Measurements from ENCODE around the gene LINGO1. TPM values are rescaled to one million over a fixed set of nuclear protein-coding genes. Genes with fewer than 3 reads are reported as not detected.

Gene LINGO1
- total RNA-seq, 1 experiment from 2014 or later = 51.3 TPM

GRCh38 chr15:77630056-77630455 lies 2.7 kb downstream of the LINGO1 start:
- no peak overlapping the region for H3K27ac Mint-ChIP-seq
- CTCF ChIA-PET = interaction anchor here (0.9 to 6.8 kb wide), 11 partner anchors 7 to 245 kb away, joined by 3 to 133 read pairs (median 11); no protein-coding TSS in a partner anchor
- H3K9me3 Mint-ChIP-seq = no peaks in the 10 kb centered on the region
- 0 out of 2 replicates have a peak, but pooled peaks cover 2% of the 10 kb centered on the region for H3K36me3 Mint-ChIP-seq
- POLR2A ChIA-PET = interaction anchor here (1.0 kb wide), 1 partner anchor 24 kb away, joined by 4 read pairs; no protein-coding TSS in a partner anchor
- no peak overlapping the region for H3K4me3 Mint-ChIP-seq
- DNase-seq (ENCODE audit: low spot score) (no peak), ATAC-seq (no peak)
- TF ChIP-seq FOXP1 (CRISPR knock-in tag; IDR thresholded peaks at IDR 0.05; ENCODE audit: borderline replicate concordance) (no peak), HMGA2 (CRISPR knock-in tag; IDR thresholded peaks at IDR 0.05) (no peak), GTF2I (CRISPR knock-in tag; conservative IDR thresholded peaks at IDR 0.05) (no peak)
- H3K27me3 Mint-ChIP-seq (ENCODE audit: low read depth) = no peaks in the 10 kb centered on the region
- H3K4me1 Mint-ChIP-seq = peaks cover 63% of the 10 kb centered on the region

GRCh38 chr15:77629070-77630030 lies 3.4 kb downstream of the LINGO1 start:
- peak overlapping the region; percentile 46 for H3K4me3 Mint-ChIP-seq
- no peaks in the 10 kb centered on the region for H3K27me3 Mint-ChIP-seq (ENCODE audit: low read depth)
- H3K27ac Mint-ChIP-seq = peak overlapping the region; percentile 76
- 0 out of 2 replicates have a peak, but pooled peaks cover 2% of the 10 kb centered on the region for H3K36me3 Mint-ChIP-seq
- POLR2A ChIA-PET = interaction anchor here (0.5 kb wide), 1 partner anchor 997 kb away, joined by 3 read pairs; no protein-coding TSS in a partner anchor
- peaks cover 66% of the 10 kb centered on the region for H3K4me1 Mint-ChIP-seq
- ATAC-seq = no peak
- no peak for TF ChIP-seq ZNF219 (CRISPR knock-in tag; IDR thresholded peaks at IDR 0.05; ENCODE audit: borderline replicate concordance)
- no peak for TF ChIP-seq NFYB (CRISPR knock-in tag; conservative IDR thresholded peaks at IDR 0.05; ENCODE audit: low read depth)
- TF ChIP-seq KAT7 (CRISPR knock-in tag; IDR thresholded peaks at IDR 0.05; ENCODE audit: borderline replicate concordance) = no peak
- TF ChIP-seq NFE2L1 (CRISPR knock-in tag; IDR thresholded peaks at IDR 0.05) = no peak
- CTCF ChIA-PET = interaction anchor here (1.0 to 6.8 kb wide), 4 partner anchors 12 to 207 kb away, joined by 3 to 133 read pairs (median 8); no protein-coding TSS in a partner anchor
- DNase-seq (ENCODE audit: low spot score) = no peak
- no peaks in the 10 kb centered on the region for H3K9me3 Mint-ChIP-seq

GRCh38 chr15:77628010-77628409 lies 4.7 kb downstream of the LINGO1 start:
- DNase-seq (ENCODE audit: low spot score) = no peak
- H3K27me3 Mint-ChIP-seq (ENCODE audit: low read depth) = no peaks in the 10 kb centered on the region
- 0 out of 2 replicates have a peak overlapping the region, but pooled peaks have one; percentile 41 for H3K27ac Mint-ChIP-seq
- ChIA-PET POLR2A (no interaction called here), CTCF (interaction anchor here (1.1 to 6.8 kb wide), 4 partner anchors 11 to 247 kb away, joined by 3 to 133 read pairs (median 5); no protein-coding TSS in a partner anchor)
- H3K36me3 Mint-ChIP-seq = 0 out of 2 replicates have a peak, but pooled peaks cover 2% of the 10 kb centered on the region
- TF ChIP-seq, protein P1, sequence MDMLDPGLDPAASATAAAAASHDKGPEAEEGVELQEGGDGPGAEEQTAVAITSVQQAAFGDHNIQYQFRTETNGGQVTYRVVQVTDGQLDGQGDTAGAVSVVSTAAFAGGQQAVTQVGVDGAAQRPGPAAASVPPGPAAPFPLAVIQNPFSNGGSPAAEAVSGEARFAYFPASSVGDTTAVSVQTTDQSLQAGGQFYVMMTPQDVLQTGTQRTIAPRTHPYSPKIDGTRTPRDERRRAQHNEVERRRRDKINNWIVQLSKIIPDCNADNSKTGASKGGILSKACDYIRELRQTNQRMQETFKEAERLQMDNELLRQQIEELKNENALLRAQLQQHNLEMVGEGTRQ (CRISPR knock-in tag; IDR thresholded peaks at IDR 0.05) = 0 out of 2 replicates have a peak, but pooled peaks have one; percentile 5
- TF ChIP-seq, protein P2, sequence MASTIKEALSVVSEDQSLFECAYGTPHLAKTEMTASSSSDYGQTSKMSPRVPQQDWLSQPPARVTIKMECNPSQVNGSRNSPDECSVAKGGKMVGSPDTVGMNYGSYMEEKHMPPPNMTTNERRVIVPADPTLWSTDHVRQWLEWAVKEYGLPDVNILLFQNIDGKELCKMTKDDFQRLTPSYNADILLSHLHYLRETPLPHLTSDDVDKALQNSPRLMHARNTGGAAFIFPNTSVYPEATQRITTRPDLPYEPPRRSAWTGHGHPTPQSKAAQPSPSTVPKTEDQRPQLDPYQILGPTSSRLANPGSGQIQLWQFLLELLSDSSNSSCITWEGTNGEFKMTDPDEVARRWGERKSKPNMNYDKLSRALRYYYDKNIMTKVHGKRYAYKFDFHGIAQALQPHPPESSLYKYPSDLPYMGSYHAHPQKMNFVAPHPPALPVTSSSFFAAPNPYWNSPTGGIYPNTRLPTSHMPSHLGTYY (CRISPR knock-in tag; IDR thresholded peaks at IDR 0.05) = no peak
- no peak for ATAC-seq
- no peak overlapping the region for H3K4me3 Mint-ChIP-seq
- H3K9me3 Mint-ChIP-seq = no peaks in the 10 kb centered on the region
- peaks cover 75% of the 10 kb centered on the region for H3K4me1 Mint-ChIP-seq

DNA sequence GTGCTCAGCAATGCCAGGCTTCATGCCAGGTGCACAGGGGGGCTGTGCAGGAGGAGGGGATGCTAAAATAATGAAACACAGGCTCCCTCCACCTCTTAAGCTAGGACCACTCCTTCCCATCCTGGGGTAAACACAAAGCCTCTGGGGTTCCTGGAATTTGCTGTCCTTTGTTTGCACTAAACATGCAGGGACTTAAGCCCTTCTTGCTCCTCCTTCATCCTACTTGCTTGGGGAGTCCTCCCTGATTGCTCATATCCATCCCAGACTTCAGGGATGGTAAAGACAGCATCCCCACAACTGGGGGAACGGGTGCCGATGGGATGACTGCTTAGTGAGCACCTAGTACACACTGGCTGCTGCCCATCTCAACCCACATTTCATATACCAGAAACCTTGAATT lies 5.1 kb downstream of the LINGO1 start:
- peaks cover 78% of the 10 kb centered on the region for H3K4me1 Mint-ChIP-seq
- ATAC-seq (peak; percentile 5), DNase-seq (ENCODE audit: low spot score) (no peak)
- peak overlapping the region; percentile 69; the same call in 1 of the 2 replicates for H3K27ac Mint-ChIP-seq
- 0 out of 2 replicates have a peak, but pooled peaks cover 2% of the 10 kb centered on the region for H3K36me3 Mint-ChIP-seq
- no peaks in the 10 kb centered on the region for H3K9me3 Mint-ChIP-seq
- TF ChIP-seq ZNF263 (CRISPR knock-in tag; IDR thresholded peaks at IDR 0.05; ENCODE audit: low read depth) (peak; percentile 98), E2F5 (CRISPR knock-in tag; IDR thresholded peaks at IDR 0.05) (no peak)
- TF ChIP-seq, protein P1 (CRISPR knock-in tag; IDR thresholded peaks at IDR 0.05) = 0 out of 2 replicates have a peak, but pooled peaks have one; percentile 1
- CTCF ChIA-PET = interaction anchor here (1.1 to 6.8 kb wide), 6 partner anchors 10 to 248 kb away, joined by 3 to 133 read pairs (median 4); no protein-coding TSS in a partner anchor
- no peaks in the 10 kb centered on the region for H3K27me3 Mint-ChIP-seq (ENCODE audit: low read depth)
- no peak overlapping the region for H3K4me3 Mint-ChIP-seq
- POLR2A ChIA-PET = no interaction called here

Data from WTC11 (cell line).